Stimulated activated CD8-positive, alpha-beta memory T cell treated with anti-CD3 and anti-CD28 coated beads, Interleukin-4, amount 100 ng/mL, for 48 hours (primary cell): ENCODE measurements around the gene PCDH9.

Source experiments
- DNase-seq: peaks from one replicate; pipeline ENCODE4 v3.0.0-alpha.2; 2020

PCDH9 gene

GRCh38 chr13:66962953-66963352, 267.2 kb downstream of the PCDH9 start:
- no peak for DNase-seq

GRCh38 chr13:66958611-66959010, 271.5 kb downstream of the PCDH9 start:
- no peak for DNase-seq

- no peak for DNase-seq
Measured at GRCh38 chr13:66952507-66952906, 277.6 kb downstream of the PCDH9 start.

- no peak for DNase-seq
Measured at GRCh38 chr13:66951426-66951825, 278.7 kb downstream of the PCDH9 start.

GRCh38 chr13:66950666-66951065, 279.5 kb downstream of the PCDH9 start:
- DNase-seq = no peak

GRCh38 chr13:66948910-66949309, 281.2 kb downstream of the PCDH9 start:
- no peak for DNase-seq

- no peak for DNase-seq
Measured at GRCh38 chr13:66943530-66943929, 286.6 kb downstream of the PCDH9 start.

- DNase-seq = no peak
Measured at GRCh38 chr13:66940113-66940512, 290.0 kb downstream of the PCDH9 start.

- DNase-seq = no peak
Measured at GRCh38 chr13:66937423-66937822, 292.7 kb downstream of the PCDH9 start.

- DNase-seq = no peak
Measured at GRCh38 chr13:66933994-66934393, 296.1 kb downstream of the PCDH9 start.

- no peak for DNase-seq
Measured at GRCh38 chr13:66933527-66933926, 296.6 kb downstream of the PCDH9 start.

- DNase-seq = no peak
Measured at GRCh38 chr13:66927562-66927961, 302.6 kb downstream of the PCDH9 start.

GRCh38 chr13:66926851-66927524, 303.1 kb downstream of the PCDH9 start:
- DNase-seq = no peak

- no peak for DNase-seq
Measured at GRCh38 chr13:66926200-66926850, 303.8 kb downstream of the PCDH9 start.

- DNase-seq = no peak
Measured at GRCh38 chr13:66922444-66922843, 307.7 kb downstream of the PCDH9 start.

GRCh38 chr13:66921437-66921836, 308.7 kb downstream of the PCDH9 start:
- no peak for DNase-seq

- no peak for DNase-seq
Measured at GRCh38 chr13:66915596-66916185, 314.4 kb downstream of the PCDH9 start.

GRCh38 chr13:66914155-66914554, 316.0 kb downstream of the PCDH9 start:
- DNase-seq = no peak

GRCh38 chr13:66911411-66911939, 318.7 kb downstream of the PCDH9 start:
- no peak for DNase-seq

- no peak for DNase-seq
Measured at GRCh38 chr13:66899955-66900354, 330.2 kb downstream of the PCDH9 start.

- no peak for DNase-seq
Measured at GRCh38 chr13:66896933-66897332, 333.2 kb downstream of the PCDH9 start.

- DNase-seq = no peak
Measured at GRCh38 chr13:66895780-66896179, 334.4 kb downstream of the PCDH9 start.

- no peak for DNase-seq
Measured at GRCh38 chr13:66895320-66895719, 334.8 kb downstream of the PCDH9 start.

GRCh38 chr13:66888698-66889097, 341.4 kb downstream of the PCDH9 start:
- DNase-seq = no peak
